Bronchial epithelial cell (primary cell): Measurements from ENCODE around the gene C3orf70. TPM values are rescaled to one million over a fixed set of nuclear protein-coding genes. Genes with fewer than 3 reads are reported as not detected.

Experiments
- DNase-seq: peaks from one replicate; pipeline ENCODE4 v3.0.0-alpha.2; 2010; ENCODE audit warnings: low read depth
- FAIRE-seq: peaks from 2 replicates; lab custom pipeline; 2011; peaks lifted over from hg19 to GRCh38; lab: Jason Lieb, UNC
- H3K27me3 ChIP-seq: 2 replicates; pipeline ENCODE4 v1.5.1; 2011; ENCODE audit warnings: low read length; ENCODE audit not compliant: control insufficient read depth, insufficient read depth
- H3K36me3 ChIP-seq: 2 replicates; pipeline ENCODE4 v1.5.1; 2011; ENCODE audit warnings: low read length; ENCODE audit not compliant: control insufficient read depth, insufficient read depth
- H3K4me3 ChIP-seq: 2 replicates; pipeline ENCODE4 v1.5.1; 2011; ENCODE audit warnings: mild to moderate bottlenecking, low read depth, low read length, control low read depth
- CTCF ChIP-seq: IDR thresholded peaks from 2 replicates; pipeline ENCODE4 v1.5.1; 2011; ENCODE audit warnings: mild to moderate bottlenecking, moderate library complexity, low read length, control low read depth, inconsistent platforms; ENCODE audit not compliant: insufficient read depth, severe bottlenecking
- total RNA-seq: library from RNA; depleted of rRNA; stranded (reverse); fragments of >200 nt; gene quantifications from 2 replicates; pipeline ENCODE4 v1.2.1, GENCODE V29; 2014

The C3orf70 gene
- total RNA-seq, 1 donor from 2014 or later, result under 0.01 TPM

- FAIRE-seq (peak; percentile 52), DNase-seq (no peak)
- Histone ChIP-seq H3K27me3 (peaks cover 2% of the 10 kb centered on the region), H3K36me3 (no peaks in the 10 kb centered on the region), H3K4me3 (no peak overlapping the region)
- no peak for TF ChIP-seq CTCF
These were observed 11.8 kb upstream of the C3orf70 start for GRCh38 chr3:185164428-185165217.

- H3K36me3 ChIP-seq, result no peaks in the 10 kb centered on the region
- DNase-seq (no peak), FAIRE-seq (no peak)
- no peak overlapping the region for H3K4me3 ChIP-seq
- peaks cover 8% of the 10 kb centered on the region for H3K27me3 ChIP-seq
- no peak for TF ChIP-seq CTCF
These were observed 9.8 kb upstream of the C3orf70 start for GRCh38 chr3:185162634-185163033.

GRCh38 chr3:185161761-185162160 is 8.9 kb upstream of the C3orf70 start:
- TF ChIP-seq CTCF, result no peak
- peaks cover 13% of the 10 kb centered on the region for H3K27me3 ChIP-seq
- no peak for DNase-seq
- no peaks in the 10 kb centered on the region for H3K36me3 ChIP-seq
- FAIRE-seq, result no peak
- no peak overlapping the region for H3K4me3 ChIP-seq

- peaks cover 28% of the 10 kb centered on the region for H3K27me3 ChIP-seq
- TF ChIP-seq CTCF, result no peak
- no peaks in the 10 kb centered on the region for H3K36me3 ChIP-seq
- DNase-seq (no peak), FAIRE-seq (peak; percentile 7)
- no peak overlapping the region for H3K4me3 ChIP-seq
These were observed 4.5 kb upstream of the C3orf70 start for GRCh38 chr3:185157347-185157746.

- peaks cover 37% of the 10 kb centered on the region for H3K27me3 ChIP-seq
- no peak for TF ChIP-seq CTCF
These were observed 2.8 kb upstream of the C3orf70 start for GRCh38 chr3:185155678-185156077.

More at GRCh38 chr3:185155678-185156077, 2.8 kb upstream of the C3orf70 start:
- H3K36me3 ChIP-seq, result no peaks in the 10 kb centered on the region
- DNase-seq (no peak), FAIRE-seq (no peak)
- no peak overlapping the region for H3K4me3 ChIP-seq
